Nephron (organoid): Measurements from ENCODE around the gene CACNA1H.
"Not testable (repeated sequence)": the region's sequence is repeated elsewhere in the genome, so short reads cannot be mapped to it uniquely, and the experiment has no call there.

ENCODE experiments used
- H3K27ac Mint-ChIP-seq, 3 experiments: 2 replicates each; pipeline ENCODE4 v1.8.0; 2020; ENCODE audit warnings: mixed read lengths in 3 of 3, mild to moderate bottlenecking in 2 of 3, moderate library complexity in 1 of 3
- H3K27me3 Mint-ChIP-seq: 2 replicates; pipeline ENCODE4 v1.8.0; 2021; ENCODE audit warnings: low read depth, mild to moderate bottlenecking, moderate library complexity, mixed read lengths
- H3K36me3 Mint-ChIP-seq: 2 replicates; pipeline ENCODE4 v1.8.0; 2020; ENCODE audit warnings: low read depth, mixed read lengths
- H3K4me1 Mint-ChIP-seq: 2 replicates; pipeline ENCODE4 v1.8.0; 2020; ENCODE audit warnings: mixed read lengths
- H3K4me3 Mint-ChIP-seq, 3 experiments: 2 replicates each; pipeline ENCODE4 v1.8.0; 2020; ENCODE audit warnings: mild to moderate bottlenecking in 3 of 3, mixed read lengths in 3 of 3, moderate library complexity in 2 of 3
- H3K9me3 Mint-ChIP-seq: 2 replicates; pipeline ENCODE4 v1.8.0; 2020; ENCODE audit warnings: mixed read lengths
- TF ChIP-seq, protein P1 (sequence below), 3 experiments: fragments of 200-600 bp; sonication (generic); IDR thresholded peaks; one replicate each; pipeline ENCODE4 v1.5.0; 2021; ENCODE audit warnings: antibody characterized with exemption in 3 of 3; ENCODE audit not compliant: unreplicated experiment in 3 of 3

CACNA1H gene

DNA sequence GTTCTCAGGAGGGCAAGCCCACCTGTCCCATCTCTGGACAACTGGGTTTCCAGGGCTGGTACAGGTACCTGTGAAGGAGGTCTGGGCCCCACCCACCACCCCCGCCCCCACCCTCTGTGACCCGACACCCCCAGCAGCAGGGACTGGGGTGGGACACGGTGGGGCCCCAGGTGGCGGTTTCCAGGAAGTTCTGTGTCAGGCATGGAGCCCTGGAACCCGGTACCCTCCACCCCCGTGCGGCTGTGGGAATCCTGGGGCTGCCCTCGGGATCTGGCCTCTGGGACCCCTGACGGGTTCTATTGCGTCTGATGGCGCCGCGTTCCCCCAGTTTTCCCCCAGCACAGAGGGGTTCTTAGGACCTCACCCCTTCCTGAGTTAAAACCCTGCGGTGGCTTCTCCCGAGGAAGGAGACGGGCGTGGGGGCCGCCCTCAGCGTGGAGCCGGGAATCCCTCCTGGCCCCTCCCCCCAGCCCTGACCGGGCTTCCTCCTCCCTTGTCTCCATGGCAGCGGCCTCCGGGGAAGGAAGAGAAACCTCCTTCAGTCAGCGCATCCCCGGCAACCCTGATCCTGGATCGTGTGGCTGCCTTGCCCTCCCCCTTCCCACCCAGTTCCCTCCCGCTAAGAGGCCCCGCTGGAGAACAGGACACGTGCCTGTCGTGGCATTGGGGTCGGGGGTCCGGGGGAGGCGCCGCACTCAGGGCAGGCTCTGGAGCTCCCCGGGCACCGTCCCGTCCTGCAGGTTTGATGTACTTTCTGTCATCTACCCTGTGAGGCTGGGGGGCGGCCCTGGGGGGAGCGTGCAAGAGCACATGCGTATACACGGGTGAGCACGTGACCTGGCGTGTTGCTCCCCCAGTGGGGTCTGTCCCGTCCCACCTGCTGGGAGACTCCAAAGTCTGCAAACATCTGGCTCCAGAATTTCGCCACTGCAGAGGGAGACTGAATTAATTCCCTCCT, 30.3 kb downstream of the CACNA1H start:
- H3K4me1 Mint-ChIP-seq: peaks cover 16% of the 10 kb centered on the region
- H3K4me3 Mint-ChIP-seq: peak overlapping the region in 1 of 3 experiments; percentile 31
- H3K27me3 Mint-ChIP-seq: no peaks in the 10 kb centered on the region
- H3K9me3 Mint-ChIP-seq: no peaks in the 10 kb centered on the region
- peak overlapping the region in 1 of 3 experiments; percentile 42 for H3K27ac Mint-ChIP-seq
- H3K36me3 Mint-ChIP-seq: peaks cover 8% of the 10 kb centered on the region
- TF ChIP-seq, protein P1, sequence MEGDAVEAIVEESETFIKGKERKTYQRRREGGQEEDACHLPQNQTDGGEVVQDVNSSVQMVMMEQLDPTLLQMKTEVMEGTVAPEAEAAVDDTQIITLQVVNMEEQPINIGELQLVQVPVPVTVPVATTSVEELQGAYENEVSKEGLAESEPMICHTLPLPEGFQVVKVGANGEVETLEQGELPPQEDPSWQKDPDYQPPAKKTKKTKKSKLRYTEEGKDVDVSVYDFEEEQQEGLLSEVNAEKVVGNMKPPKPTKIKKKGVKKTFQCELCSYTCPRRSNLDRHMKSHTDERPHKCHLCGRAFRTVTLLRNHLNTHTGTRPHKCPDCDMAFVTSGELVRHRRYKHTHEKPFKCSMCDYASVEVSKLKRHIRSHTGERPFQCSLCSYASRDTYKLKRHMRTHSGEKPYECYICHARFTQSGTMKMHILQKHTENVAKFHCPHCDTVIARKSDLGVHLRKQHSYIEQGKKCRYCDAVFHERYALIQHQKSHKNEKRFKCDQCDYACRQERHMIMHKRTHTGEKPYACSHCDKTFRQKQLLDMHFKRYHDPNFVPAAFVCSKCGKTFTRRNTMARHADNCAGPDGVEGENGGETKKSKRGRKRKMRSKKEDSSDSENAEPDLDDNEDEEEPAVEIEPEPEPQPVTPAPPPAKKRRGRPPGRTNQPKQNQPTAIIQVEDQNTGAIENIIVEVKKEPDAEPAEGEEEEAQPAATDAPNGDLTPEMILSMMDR (IDR thresholded peaks at IDR 0.05; ENCODE audit: unreplicated experiment in 3 of 3): no peak

DNA sequence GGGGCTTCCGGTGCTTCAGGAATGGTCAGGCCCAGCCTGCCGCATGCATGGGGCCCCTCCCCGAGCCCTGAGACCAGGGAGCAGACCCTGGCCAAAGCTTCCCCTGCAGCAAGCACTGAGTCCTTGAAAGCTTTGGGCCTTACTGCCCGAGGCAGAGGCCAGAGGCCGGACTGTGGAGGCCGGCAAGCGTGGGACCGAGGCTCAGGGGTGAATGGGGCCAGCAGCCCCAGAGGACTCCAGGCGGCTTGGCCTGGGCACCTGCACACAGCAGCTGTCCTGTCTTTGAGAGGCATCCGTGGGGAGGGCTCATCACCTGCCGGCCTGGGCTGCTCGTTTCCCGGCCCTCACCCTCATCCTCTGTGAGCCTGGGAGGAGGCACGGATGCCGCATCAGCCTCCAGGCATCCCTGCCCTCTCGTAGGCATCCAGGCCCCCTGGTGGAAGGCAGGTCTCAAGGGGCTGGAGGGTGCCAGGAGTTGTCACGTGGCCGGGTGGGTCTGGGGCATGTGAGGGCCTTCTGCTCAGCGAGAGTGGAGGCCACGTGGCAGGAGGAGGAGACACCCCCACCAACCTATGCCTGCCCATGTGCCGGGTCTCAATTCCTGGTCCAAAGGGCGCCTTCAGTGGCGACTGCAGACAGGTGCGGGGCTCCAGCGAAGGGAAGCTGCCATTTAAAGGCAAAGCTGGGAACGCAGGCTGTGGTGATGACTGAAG, 31.4 kb downstream of the CACNA1H start:
- Mint-ChIP-seq H3K27ac (no peak overlapping the region), H3K4me1 (peaks cover 16% of the 10 kb centered on the region), H3K9me3 (no peaks in the 10 kb centered on the region), H3K4me3 (no peak overlapping the region), H3K36me3 (peaks cover 8% of the 10 kb centered on the region), H3K27me3 (no peaks in the 10 kb centered on the region)
- TF ChIP-seq, protein P1 (IDR thresholded peaks at IDR 0.05; ENCODE audit: unreplicated experiment in 3 of 3): peak in 1 of 3 experiments; percentile 23

DNA sequence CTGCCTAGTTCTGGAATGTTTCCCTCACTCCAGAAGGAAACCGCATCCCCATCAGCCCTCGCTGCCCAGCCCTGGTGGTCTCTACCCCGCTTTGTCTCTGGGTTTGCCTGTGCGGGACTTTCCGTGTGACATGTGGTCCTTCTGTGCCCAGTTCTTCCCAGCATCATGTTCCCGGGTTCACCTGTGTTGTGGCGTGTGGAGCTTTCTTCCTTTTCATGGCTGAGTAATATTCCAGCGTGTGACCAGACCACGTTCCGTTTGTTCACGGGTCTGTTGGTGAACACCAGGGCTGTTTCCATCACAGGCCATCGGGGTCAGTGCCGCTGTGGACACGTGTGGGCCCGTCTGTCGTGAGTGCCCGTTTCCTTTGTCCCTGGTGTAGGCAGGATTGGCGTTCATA, 32.1 kb downstream of the CACNA1H start:
- H3K4me1 Mint-ChIP-seq: peaks cover 16% of the 10 kb centered on the region
- H3K27me3 Mint-ChIP-seq: no peaks in the 10 kb centered on the region
- TF ChIP-seq, protein P1 (IDR thresholded peaks at IDR 0.05; ENCODE audit: unreplicated experiment in 3 of 3): no peak
- no peak overlapping the region for H3K4me3 Mint-ChIP-seq
- H3K27ac Mint-ChIP-seq: no peak overlapping the region
- H3K9me3 Mint-ChIP-seq: no peaks in the 10 kb centered on the region
- H3K36me3 Mint-ChIP-seq: peaks cover 8% of the 10 kb centered on the region

DNA sequence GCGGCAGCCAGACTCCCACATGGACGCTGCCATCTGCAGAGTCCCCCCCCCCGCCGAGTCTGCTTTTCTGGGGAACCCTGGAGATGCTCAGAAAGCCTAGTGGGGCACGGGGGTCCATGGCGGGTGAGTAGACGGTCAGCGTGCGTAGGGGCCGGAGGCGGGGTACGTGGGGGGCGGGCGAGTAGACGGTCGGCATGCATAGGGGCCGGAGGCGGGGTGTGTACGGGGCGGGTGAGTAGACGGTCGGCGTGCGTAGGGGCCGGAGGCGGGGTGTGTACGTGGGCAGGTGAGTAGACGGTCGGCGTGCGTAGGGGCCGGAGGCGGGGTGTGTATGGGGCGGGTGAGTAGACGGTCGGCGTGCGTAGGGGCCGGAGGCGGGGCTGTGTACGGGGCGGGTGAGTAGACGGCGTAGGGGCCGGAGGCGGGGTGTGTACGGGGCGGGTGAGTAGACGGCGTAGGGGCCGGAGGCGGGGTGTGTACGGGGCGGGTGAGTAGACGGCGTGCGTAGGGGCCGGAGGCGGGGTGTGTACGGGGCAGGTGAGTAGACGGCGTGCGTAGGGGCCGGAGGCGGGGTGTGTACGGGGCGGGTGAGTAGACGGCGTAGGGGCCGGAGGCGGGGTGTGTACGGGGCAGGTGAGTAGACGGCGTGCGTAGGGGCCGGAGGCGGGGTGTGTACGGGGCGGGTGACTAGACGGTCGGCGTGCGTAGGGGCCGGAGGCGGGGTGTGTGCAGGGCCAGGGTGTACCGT, 32.7 kb downstream of the CACNA1H start:
- H3K9me3 Mint-ChIP-seq, H3K36me3 Mint-ChIP-seq, H3K4me3 Mint-ChIP-seq, H3K27ac Mint-ChIP-seq, H3K27me3 Mint-ChIP-seq: not testable (repeated sequence)
- peaks cover 16% of the 10 kb centered on the region for H3K4me1 Mint-ChIP-seq

DNA sequence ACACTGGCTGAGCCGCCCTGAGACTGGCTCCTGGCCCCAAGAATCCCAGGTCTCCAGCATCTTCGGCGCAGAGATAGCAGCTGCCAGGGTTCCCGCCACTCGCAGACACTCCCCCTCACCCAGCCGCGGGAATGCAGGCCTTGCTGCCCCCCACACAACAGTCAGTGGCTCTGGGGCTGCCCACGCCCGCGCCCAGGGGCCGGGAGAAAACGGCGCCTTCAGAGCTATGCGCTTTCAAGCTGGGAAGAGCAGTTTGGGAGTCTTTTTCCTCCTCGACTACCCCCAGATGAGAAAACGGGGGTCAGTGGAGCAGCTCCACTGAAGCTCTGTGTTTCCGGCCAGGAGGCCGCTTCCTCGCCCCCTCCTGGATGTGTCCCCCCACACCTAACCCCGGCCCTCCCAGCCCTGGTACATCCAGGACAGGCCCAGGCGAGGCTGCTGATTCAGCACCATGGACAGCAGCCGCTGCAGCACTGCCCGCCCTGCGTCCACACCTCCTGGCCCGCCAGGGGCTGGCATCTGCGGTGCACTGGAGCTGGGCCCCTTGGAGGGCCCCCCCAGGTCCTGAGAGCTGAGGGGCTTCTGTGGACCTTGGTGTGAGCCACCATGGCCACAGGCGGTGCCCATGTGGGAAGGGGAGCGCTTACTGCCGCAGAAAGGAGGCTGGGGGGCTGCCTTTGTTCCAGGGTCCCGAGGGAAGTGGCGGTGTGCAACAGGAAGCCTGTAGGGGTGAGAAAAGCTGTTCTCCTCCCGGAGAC, 35.7 kb downstream of the CACNA1H start:
- Mint-ChIP-seq H3K27ac (no peak overlapping the region), H3K9me3 (no peaks in the 10 kb centered on the region), H3K27me3 (peaks cover 3% of the 10 kb centered on the region), H3K4me3 (no peak overlapping the region), H3K4me1 (peaks cover 3% of the 10 kb centered on the region), H3K36me3 (peaks cover 8% of the 10 kb centered on the region)
- TF ChIP-seq, protein P1 (IDR thresholded peaks at IDR 0.05; ENCODE audit: unreplicated experiment in 3 of 3): peak in 1 of 3 experiments; percentile 15
